ENCODE results near the gene ZBTB43.
"Not testable (repeated sequence)": the region's sequence is repeated elsewhere in the genome, so short reads cannot be mapped to it uniquely, and the experiment has no call there.

ZBTB43 gene

GRCh38 chr9:126791406-126792230, 13.2 kb upstream of the ZBTB43 start:
- DNase-seq (ENCODE audit: low spot score), result peak; percentile 87

GRCh38 chr9:126793686-126794417, 11.0 kb upstream of the ZBTB43 start:
- DNase-seq (ENCODE audit: low spot score), result no peak

- DNase-seq (ENCODE audit: low spot score), result no peak
Measured at GRCh38 chr9:126794441-126794840, 10.4 kb upstream of the ZBTB43 start.

- DNase-seq (ENCODE audit: low spot score), result no peak
Measured at GRCh38 chr9:126796758-126797157, 8.1 kb upstream of the ZBTB43 start.

GRCh38 chr9:126797903-126798302, 6.9 kb upstream of the ZBTB43 start:
- no peak for DNase-seq (ENCODE audit: low spot score)

GRCh38 chr9:126799034-126799433, 5.8 kb upstream of the ZBTB43 start:
- no peak for DNase-seq (ENCODE audit: low spot score)

GRCh38 chr9:126802318-126803059, 2.4 kb upstream of the ZBTB43 start:
- no peak for DNase-seq (ENCODE audit: low spot score)

GRCh38 chr9:126804198-126804695, 593 bp upstream of the ZBTB43 start:
- no peak for DNase-seq (ENCODE audit: low spot score)

GRCh38 chr9:126805554-126806262, 868 bp downstream of the ZBTB43 start:
- DNase-seq (ENCODE audit: low spot score), result peak; percentile 88

- DNase-seq (ENCODE audit: low spot score), result no peak
Measured at GRCh38 chr9:126806336-126806735, 1.5 kb downstream of the ZBTB43 start.

GRCh38 chr9:126809068-126809467, 4.2 kb downstream of the ZBTB43 start:
- no peak for DNase-seq (ENCODE audit: low spot score)

- not testable (repeated sequence) for DNase-seq (ENCODE audit: low spot score)
Measured at GRCh38 chr9:126810221-126810620, 5.4 kb downstream of the ZBTB43 start.

- DNase-seq (ENCODE audit: low spot score), result no peak
Measured at GRCh38 chr9:126813072-126813471, 8.2 kb downstream of the ZBTB43 start.

- DNase-seq (ENCODE audit: low spot score), result no peak
Measured at GRCh38 chr9:126814091-126814490, 9.3 kb downstream of the ZBTB43 start.

- DNase-seq (ENCODE audit: low spot score), result not testable (repeated sequence)
Measured at GRCh38 chr9:126817615-126818014, 12.8 kb downstream of the ZBTB43 start.

GRCh38 chr9:126818482-126818881, 13.6 kb downstream of the ZBTB43 start:
- no peak for DNase-seq (ENCODE audit: low spot score)

GRCh38 chr9:126819482-126819881, 14.6 kb downstream of the ZBTB43 start:
- DNase-seq (ENCODE audit: low spot score), result no peak

GRCh38 chr9:126822278-126822677, 17.4 kb downstream of the ZBTB43 start:
- DNase-seq (ENCODE audit: low spot score), result no peak

- DNase-seq (ENCODE audit: low spot score), result no peak
Measured at GRCh38 chr9:126822873-126823272, 18.0 kb downstream of the ZBTB43 start.

GRCh38 chr9:126824052-126824451, 19.2 kb downstream of the ZBTB43 start:
- DNase-seq (ENCODE audit: low spot score), result peak; percentile 17

- no peak for DNase-seq (ENCODE audit: low spot score)
Measured at GRCh38 chr9:126827227-126827626, 22.4 kb downstream of the ZBTB43 start.

GRCh38 chr9:126829035-126829434, 24.2 kb downstream of the ZBTB43 start:
- no peak for DNase-seq (ENCODE audit: low spot score)
